ENCODE results near the gene ABTB2.
"Not testable (repeated sequence)": the region's sequence is repeated elsewhere in the genome, so short reads cannot be mapped to it uniquely, and the experiment has no call there.

ABTB2 gene

GRCh38 chr11:34182921-34183685 lies 174.7 kb downstream of the ABTB2 start:
- no peak for DNase-seq

DNA sequence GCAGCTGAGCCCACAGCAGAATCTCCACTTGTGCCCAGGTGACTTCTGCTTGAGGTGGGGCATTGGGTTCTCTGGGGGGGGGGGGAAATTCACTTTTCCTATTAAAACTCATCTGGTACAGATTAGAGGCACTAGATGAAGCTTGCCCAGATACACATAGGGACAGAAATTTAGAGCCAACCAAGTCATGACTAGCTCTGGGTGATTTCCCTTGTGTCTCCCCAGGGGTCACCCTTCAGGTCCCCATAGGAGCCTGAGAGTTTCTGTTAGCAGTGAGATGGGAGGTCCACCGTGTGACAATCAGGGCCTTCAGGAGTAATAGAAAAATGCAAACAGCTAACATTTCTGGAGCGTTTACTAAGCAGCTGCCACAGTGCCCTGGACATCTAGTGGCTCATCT lies 175.4 kb downstream of the ABTB2 start:
- no peak for DNase-seq

DNA sequence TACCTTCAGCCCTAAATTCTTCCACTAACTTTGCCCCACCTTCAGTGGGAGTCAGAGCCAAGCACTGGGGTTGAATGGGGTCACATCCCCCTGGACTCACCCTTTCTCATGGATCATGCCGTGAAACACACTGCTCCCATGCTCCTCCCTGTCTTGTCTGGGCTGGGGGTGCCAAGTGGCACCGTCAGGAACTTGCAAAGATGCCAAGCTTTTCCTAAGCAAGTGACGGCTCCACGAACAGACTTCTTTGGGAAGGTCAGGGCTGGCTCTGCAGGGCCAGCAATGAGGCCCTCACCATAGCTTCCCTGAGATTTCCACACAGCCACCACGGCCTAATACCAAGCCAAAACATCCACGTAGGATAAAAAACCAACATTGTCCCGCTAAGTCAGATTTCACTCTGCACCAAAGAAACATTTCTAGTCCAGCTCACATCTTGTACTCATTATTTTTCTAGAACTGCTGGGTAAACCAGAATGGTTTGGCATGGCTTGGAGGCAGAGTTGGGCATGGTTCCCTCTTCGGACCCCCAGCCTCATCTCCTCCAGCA lies 175.9 kb downstream of the ABTB2 start:
- DNase-seq, result no peak

DNA sequence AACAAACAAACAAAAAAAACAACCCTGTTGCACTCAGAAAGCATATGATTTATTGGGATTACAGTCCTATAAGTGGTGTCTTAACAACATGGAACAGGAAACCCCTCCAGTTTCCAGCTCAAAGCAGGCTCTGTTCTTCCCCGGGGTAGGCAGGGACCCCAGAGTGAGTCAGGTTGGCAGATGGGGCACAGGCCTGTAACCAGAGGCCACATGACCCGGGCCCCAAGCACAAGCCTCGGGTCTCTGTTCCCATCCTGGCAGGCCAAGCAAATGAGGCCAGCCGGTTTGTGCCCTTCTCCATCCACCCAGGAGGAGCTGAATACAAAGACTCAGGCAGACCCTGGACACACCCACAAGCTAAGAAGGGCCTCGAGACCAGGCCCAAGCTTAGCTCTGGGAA lies 176.6 kb downstream of the ABTB2 start:
- no peak for DNase-seq

- not testable (repeated sequence) for DNase-seq
Measured at GRCh38 chr11:34180814-34181165, 177.0 kb downstream of the ABTB2 start.

DNA sequence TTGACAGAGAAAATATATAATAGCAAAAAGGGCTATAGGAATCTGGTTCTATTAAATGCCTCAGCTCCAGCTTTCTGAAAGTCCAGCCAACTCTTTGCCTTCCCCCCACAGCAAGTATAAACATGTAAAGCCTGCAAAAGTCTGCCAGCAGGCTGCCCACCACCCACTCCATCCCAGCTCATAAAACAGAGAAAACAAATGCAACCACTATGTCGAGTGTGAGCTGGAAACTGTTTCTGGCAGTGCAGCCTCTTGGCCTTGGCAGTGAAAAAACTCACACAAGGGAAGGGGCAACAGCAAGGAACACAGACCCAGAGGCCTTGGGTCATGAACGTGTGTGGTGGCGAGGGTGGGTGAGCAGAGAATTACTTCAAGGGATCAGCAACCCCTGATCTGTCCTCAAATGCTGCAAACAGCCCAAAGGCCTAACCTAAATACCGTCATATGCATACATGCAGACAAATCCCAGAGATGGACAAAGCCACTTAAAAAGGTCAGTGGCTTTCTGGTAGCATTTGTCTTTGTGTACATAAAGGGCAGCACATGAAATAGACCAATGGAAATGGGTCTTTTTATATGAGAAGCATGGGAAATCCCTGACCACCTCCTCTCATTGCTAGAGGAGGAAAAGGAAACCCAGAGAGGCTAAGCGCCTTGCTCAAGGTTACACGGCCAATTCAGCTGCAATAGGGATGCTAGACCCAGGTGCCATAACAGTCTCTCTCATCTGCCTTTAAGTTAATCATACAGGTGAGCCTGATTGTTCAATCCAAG lies 177.6 kb downstream of the ABTB2 start:
- no peak for DNase-seq

GRCh38 chr11:34179026-34179675 lies 178.7 kb downstream of the ABTB2 start:
- no peak for DNase-seq

GRCh38 chr11:34178209-34178821 lies 179.5 kb downstream of the ABTB2 start:
- DNase-seq, result no peak

GRCh38 chr11:34176751-34177209 lies 181.0 kb downstream of the ABTB2 start:
- no peak for DNase-seq

DNA sequence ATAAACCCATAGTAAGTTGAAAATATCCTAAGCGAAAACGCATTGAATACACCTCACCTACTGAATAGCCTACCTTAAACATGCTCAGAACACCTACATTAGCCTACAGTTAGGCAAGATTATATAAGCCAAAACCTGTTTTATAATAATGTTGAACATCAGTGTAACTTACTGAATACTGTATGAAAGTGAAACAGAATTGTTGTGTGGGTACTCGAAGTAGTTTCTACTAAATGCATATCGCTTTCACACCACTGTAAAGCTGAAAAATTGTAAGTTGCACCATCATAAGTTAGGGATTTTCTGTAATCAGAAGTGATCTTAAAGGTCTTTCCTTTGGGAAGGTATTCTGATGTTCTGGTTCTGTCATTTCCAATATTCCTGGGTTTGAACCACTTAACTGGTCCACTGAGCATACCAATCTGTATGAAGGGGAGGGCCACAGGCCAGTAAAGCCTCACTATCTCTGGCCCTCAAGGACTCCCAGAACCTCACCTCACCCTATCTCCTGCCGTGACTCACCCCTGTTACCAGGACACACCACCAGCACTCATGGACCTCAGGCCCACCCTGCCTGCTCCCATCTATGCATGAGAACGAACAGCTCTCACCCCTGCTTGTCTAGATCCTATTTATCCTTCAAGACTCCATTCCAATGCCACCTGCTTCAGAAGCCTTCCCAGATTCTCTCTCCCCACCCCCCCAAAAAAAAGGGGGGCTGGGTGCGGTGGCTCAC lies 182.4 kb downstream of the ABTB2 start:
- DNase-seq, result no peak

GRCh38 chr11:34174412-34175041 lies 183.3 kb downstream of the ABTB2 start:
- DNase-seq, result peak; percentile 79 to 82

GRCh38 chr11:34173050-34173449 lies 184.8 kb downstream of the ABTB2 start:
- DNase-seq, result no peak

- no peak for DNase-seq
Measured at GRCh38 chr11:34169686-34170085, 188.1 kb downstream of the ABTB2 start.

DNA sequence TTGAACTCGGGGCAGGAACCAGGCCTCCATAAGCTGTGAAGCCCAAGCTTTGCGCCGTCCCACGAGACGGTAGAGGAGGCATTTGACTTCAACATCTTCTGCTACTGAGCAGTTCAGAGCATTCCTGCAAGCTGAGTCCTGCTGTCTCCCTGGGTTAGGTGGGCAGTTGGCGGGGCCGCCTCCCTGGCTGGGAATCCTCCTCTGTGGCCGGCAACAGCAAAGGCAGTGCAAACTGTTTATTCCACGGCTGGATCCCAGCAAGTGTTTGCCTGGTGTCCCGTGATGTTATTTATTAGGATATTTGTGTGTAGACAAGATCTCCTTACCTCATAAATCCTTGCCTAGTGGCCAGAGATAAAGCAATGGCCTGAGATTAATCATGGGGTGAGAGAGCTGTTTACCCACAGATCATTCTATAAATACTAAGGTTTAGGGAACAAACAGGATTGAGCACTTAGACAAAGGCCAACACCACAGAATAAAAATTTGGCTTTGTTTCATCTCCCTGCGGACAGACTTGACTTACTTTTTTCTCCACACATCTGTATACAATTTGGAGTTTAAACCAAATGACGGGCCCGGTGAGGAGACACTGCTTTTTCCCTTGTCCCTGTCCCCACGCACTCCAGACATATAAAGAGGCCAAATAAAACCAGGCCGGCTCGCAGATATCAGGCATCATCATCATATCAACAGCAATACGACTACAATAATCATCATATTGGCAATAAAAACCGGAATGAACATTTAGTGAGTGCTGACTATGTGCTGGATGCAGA lies 189.0 kb downstream of the ABTB2 start:
- DNase-seq, result no peak

GRCh38 chr11:34167961-34168360 lies 189.8 kb downstream of the ABTB2 start:
- DNase-seq, result no peak

GRCh38 chr11:34166806-34167740 lies 190.7 kb downstream of the ABTB2 start:
- DNase-seq, result no peak

GRCh38 chr11:34165786-34166555 lies 191.8 kb downstream of the ABTB2 start:
- no peak for DNase-seq

GRCh38 chr11:34165121-34165520 lies 192.7 kb downstream of the ABTB2 start:
- DNase-seq, result no peak

DNA sequence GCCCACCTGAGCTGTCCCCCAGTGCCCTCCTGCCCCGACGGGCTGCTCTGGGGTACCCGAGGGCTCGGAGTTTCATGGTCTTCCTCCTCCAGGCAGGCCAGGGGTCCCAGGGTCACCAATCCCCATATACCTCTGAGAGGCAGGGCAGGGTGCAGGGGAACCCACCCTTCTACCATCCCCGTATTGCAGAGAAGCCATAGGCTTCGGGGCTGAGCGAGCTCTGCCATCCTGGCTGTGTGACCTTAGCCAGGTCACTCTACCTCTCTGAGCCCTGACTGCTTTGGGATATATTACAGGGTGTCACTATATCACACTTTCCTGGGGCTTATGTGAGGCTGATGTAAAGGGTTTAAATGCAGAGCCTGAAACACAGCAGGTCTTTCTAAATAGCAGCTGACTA lies 195.0 kb downstream of the ABTB2 start:
- no peak for DNase-seq
